ENCODE data around the gene PLXND1.

DNA sequence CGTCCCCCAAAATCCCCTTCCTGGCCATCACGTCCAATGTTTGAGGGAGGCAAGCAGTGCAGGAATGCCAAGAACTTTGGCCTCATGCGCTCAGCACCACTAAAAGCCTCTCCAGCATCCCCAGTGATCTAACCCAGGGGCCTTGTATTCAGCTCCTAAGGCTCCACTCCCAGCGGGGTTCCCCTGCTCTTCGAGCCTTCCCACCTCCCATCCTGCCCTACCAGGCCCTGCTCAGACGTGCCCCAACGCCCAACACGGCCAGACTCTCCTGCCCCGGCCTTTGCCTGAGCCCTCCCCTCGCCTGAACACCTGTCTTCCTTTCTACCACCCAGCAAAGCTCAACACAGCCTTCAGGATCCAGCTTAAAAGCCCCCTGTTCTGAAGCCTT, 30.5 kb downstream of the PLXND1 start:
- no peak for TF ChIP-seq POLR2A (IDR thresholded peaks at IDR 0.05)
- TF ChIP-seq, protein P1, sequence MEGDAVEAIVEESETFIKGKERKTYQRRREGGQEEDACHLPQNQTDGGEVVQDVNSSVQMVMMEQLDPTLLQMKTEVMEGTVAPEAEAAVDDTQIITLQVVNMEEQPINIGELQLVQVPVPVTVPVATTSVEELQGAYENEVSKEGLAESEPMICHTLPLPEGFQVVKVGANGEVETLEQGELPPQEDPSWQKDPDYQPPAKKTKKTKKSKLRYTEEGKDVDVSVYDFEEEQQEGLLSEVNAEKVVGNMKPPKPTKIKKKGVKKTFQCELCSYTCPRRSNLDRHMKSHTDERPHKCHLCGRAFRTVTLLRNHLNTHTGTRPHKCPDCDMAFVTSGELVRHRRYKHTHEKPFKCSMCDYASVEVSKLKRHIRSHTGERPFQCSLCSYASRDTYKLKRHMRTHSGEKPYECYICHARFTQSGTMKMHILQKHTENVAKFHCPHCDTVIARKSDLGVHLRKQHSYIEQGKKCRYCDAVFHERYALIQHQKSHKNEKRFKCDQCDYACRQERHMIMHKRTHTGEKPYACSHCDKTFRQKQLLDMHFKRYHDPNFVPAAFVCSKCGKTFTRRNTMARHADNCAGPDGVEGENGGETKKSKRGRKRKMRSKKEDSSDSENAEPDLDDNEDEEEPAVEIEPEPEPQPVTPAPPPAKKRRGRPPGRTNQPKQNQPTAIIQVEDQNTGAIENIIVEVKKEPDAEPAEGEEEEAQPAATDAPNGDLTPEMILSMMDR (IDR thresholded peaks at IDR 0.05), result no peak
